Right lobe of liver (tissue), 6 donors: ENCODE data around the gene CDH26. TPM values are rescaled to one million over a fixed set of nuclear protein-coding genes. Genes with fewer than 3 reads are reported as not detected.

Experiments
- ATAC-seq, 4 donors: fragments of 200-7000 bp; cut with Tn5 transposase; one replicate each; pipeline ENCODE4 v1.9.1; 2020; ENCODE audit warnings: mild to moderate bottlenecking in 4 of 4, moderate library complexity in 4 of 4
- DNase-seq, 3 donors: peaks; one replicate each; pipeline ENCODE4 v3.0.0-alpha.2; 2020
- H3K27ac ChIP-seq, 3 donors: fragments of 200-600 bp; one replicate each; pipeline ENCODE4 v1.8.0; 2022
- H3K27me3 ChIP-seq, 2 donors: fragments of 200-600 bp; one replicate each; pipeline ENCODE4 v1.8.0; 2022
- H3K36me3 ChIP-seq, 4 donors: fragments of 200-600 bp; sonication (generic) in 1 of 4; one replicate each; pipeline versions ENCODE4 v1.5.1 to v1.8.0; 2017 to 2022; ENCODE audit warnings: control low read depth in 1 of 4
- H3K4me1 ChIP-seq, 4 donors: fragments of 200-600 bp; sonication (generic) in 1 of 4; one replicate each; pipeline versions ENCODE4 v1.5.1 to v1.8.0; 2017 to 2022; ENCODE audit warnings: control low read depth in 1 of 4
- H3K4me3 ChIP-seq, 3 donors: fragments of 200-600 bp; one replicate each; pipeline ENCODE4 v1.8.0; 2022
- H3K9me3 ChIP-seq, 4 donors: fragments of 200-600 bp; sonication (generic) in 1 of 4; one replicate each; pipeline versions ENCODE4 v1.5.1 to v1.8.0; 2017 to 2022; ENCODE audit warnings: control low read depth in 1 of 4
- CTCF ChIP-seq, 4 donors: fragments of 200-600 bp in 3 of 4; fragments of 450-650 bp in 1 of 4; IDR thresholded peaks; one replicate each; pipeline versions ENCODE4 v1.5.1 to v1.8.0; 2016 to 2022; ENCODE audit warnings: antibody characterized with exemption in 4 of 4, mild to moderate bottlenecking in 2 of 4
- POLR2A ChIP-seq: fragments of 450-650 bp; IDR thresholded peaks from one replicate; pipeline ENCODE4 v1.6.1; 2017; ENCODE audit warnings: antibody characterized with exemption, mild to moderate bottlenecking
- whole genome bisulfite sequencing: methylation state at CpG from one replicate; pipeline ENCODE4 v1.1.6; 2018; ENCODE audit warnings: low coverage, low lambda C conversion rate; ENCODE audit not compliant: insufficient coverage; ENCODE audit errors: missing lambda C conversion rate; 5-methylcytosine and 5-hydroxymethylcytosine counted together
- intact Hi-C, 2 donors: fragments of 100-400 bp; cut with DNase I; formaldehyde crosslinking; loops; one replicate each; pipeline versions ENCODE4 v1.11.2 to v1.14.1; 2022
- total RNA-seq, 6 experiments: library from RNA; depleted of rRNA in 2 of 6; stranded (reverse); fragments of >200 nt in 2 of 6; fragmentation: NEBNext Ultra II Directional in 3 of 6; extraction: Animal tissue kit (Norgen Biotek cat#: 25700) in 3 of 6; gene quantifications; one replicate each; pipeline versions ENCODE4 v1.1.0 to v1.2.4, GENCODE V29; 2016 to 2023
- donor health status: DM: no; HTN: yes; CAD: no.
- donor health status: DM: no; HTN: no; CAD: no.
- donor health status: DM: no; HTN: no; CAD: no.
- donor health status: DM: no; HTN: yes; CAD: no.
- donor health status: DM: no; HTN: yes; CAD: no.

Gene CDH26
- total RNA-seq, 6 experiments from 2014 or later: 0.07 to 0.25 (median 0.12) TPM; not detected in 1

DNA sequence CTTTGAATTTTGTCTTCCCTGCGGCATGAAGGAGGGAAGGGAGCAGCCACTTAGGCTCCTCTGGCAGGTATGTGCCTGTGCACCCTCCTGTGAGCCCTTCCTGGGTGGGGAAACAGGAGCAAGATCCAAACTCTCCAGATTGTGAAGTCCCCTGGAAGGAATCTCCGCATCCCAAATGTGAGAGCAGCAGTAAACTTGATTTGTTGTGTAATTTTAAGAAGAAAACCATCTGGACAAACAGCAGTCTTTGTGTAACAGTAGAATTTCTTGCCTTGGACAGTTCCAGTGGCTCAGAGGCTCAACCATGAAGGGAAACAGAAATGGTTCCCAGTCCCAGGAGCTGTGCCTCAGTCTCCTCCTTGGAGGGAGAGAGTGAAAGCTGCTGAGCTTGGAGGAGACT lies 39.7 kb downstream of the CDH26 start:
- TF ChIP-seq POLR2A (no peak), CTCF (IDR thresholded peaks at IDR 0.05) (no peak)
- H3K27me3 ChIP-seq: no peaks in the 10 kb centered on the region
- no peaks in the 10 kb centered on the region for H3K4me1 ChIP-seq
- H3K27ac ChIP-seq: no peak overlapping the region
- 86% methylated on average over 2 of the region's 2 CpGs for WGBS
- H3K36me3 ChIP-seq: no peaks in the 10 kb centered on the region
- intact Hi-C loops: no loop called here
- no peaks in the 10 kb centered on the region for H3K9me3 ChIP-seq
- H3K4me3 ChIP-seq: no peak overlapping the region
- DNase-seq: no peak
- ATAC-seq: no peak

GRCh38 chr20:59999502-59999901 lies 41.3 kb downstream of the CDH26 start:
- H3K27me3 ChIP-seq: no peaks in the 10 kb centered on the region
- H3K36me3 ChIP-seq: no peaks in the 10 kb centered on the region
- no peak overlapping the region for H3K27ac ChIP-seq
- 80% methylated on average over 3 of the region's 3 CpGs for WGBS
- no peaks in the 10 kb centered on the region for H3K4me1 ChIP-seq
- DNase-seq (no peak), ATAC-seq (no peak)
- no peak overlapping the region for H3K4me3 ChIP-seq
- TF ChIP-seq POLR2A: no peak
- no peak for TF ChIP-seq CTCF (IDR thresholded peaks at IDR 0.05)
- H3K9me3 ChIP-seq: no peaks in the 10 kb centered on the region
- intact Hi-C loops: no loop called here

DNA sequence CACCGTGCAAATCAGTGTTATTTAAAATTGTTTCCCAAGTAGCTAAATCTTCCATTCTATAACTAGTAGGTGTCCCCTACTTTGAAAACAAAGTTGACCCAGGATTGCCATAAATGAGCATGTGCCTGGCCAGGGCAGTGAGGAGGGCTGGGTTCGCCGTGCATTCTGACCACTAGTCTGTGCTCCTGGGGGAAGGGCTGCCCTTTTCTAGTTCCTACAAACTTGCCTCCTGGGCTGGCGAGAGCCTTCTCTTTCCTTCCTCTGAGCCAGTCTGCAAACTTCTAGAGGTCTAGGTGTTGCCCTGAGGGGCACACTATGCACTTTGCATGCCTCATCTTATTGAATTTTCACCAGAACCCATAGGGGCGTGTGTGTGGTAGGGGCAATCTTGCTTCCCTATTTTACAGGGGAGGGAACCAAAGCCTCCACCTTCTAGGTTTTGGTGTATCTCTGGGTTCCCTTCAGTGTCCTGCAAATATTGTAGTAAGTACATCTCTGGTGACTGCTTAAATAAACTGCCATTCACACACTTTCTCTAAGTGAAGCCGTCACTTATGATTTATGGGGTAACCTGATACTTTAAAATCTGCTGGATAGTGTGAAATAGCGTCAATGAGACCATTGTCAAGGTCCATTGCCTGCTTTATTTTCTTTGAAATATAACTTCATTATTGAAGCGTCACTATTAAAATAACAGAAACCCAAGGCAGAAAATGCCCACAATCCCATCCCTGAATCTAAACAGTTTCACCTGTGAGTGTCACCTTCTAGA lies 42.2 kb downstream of the CDH26 start:
- TF ChIP-seq CTCF (IDR thresholded peaks at IDR 0.05) (no peak), POLR2A (no peak)
- ATAC-seq (no peak), DNase-seq (no peak)
- Histone ChIP-seq H3K4me3 (no peak overlapping the region), H3K9me3 (no peaks in the 10 kb centered on the region), H3K27ac (no peak overlapping the region), H3K36me3 (no peaks in the 10 kb centered on the region), H3K27me3 (no peaks in the 10 kb centered on the region), H3K4me1 (no peaks in the 10 kb centered on the region)
- WGBS: 62% methylated on average over 6 of the region's 8 CpGs
- intact Hi-C loops: no loop called here

GRCh38 chr20:60001108-60001507 lies 42.9 kb downstream of the CDH26 start:
- no peaks in the 10 kb centered on the region for H3K36me3 ChIP-seq
- TF ChIP-seq CTCF (IDR thresholded peaks at IDR 0.05): no peak
- TF ChIP-seq POLR2A: no peak
- DNase-seq (no peak), ATAC-seq (no peak)
- H3K27ac ChIP-seq: no peak overlapping the region
- no peak overlapping the region for H3K4me3 ChIP-seq
- intact Hi-C loops: no loop called here
- 71% methylated on average over 9 of the region's 11 CpGs for WGBS
- no peaks in the 10 kb centered on the region for H3K4me1 ChIP-seq
- no peaks in the 10 kb centered on the region for H3K9me3 ChIP-seq
- no peaks in the 10 kb centered on the region for H3K27me3 ChIP-seq
